HG02885 (cell line): Measurements from ENCODE around the gene BSND.
"Not testable (repeated sequence)": the region's sequence is repeated elsewhere in the genome, so short reads cannot be mapped to it uniquely, and the experiment has no call there.

Experiments used
- ATAC-seq: cut with Tn5 transposase; IDR thresholded peaks from one replicate; pipeline ENCODE4 v1.9.1; 2021; ENCODE audit warnings: mild to moderate bottlenecking; ENCODE audit not compliant: unreplicated experiment, poor library complexity

The BSND gene

DNA sequence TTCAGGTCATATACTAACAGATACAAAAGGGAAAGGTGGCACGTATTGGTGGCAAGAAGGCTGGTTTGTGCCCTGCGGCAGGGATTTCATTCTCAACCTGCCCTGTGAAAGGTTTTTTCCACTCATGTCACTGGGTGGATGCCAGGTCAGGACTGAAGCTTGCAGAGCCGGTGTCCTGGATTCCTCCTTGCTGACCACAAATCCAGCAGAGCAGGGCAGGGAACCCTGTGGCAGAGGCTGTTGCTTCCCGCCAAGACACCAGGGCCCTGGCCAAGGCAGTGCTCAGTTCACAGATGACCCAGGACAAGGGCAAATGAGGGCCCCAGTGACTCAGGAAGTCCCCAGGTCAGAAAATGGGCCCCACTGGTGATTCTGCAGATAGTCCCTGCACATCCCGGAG, 16.4 kb downstream of the BSND start:
- ATAC-seq, result no peak

DNA sequence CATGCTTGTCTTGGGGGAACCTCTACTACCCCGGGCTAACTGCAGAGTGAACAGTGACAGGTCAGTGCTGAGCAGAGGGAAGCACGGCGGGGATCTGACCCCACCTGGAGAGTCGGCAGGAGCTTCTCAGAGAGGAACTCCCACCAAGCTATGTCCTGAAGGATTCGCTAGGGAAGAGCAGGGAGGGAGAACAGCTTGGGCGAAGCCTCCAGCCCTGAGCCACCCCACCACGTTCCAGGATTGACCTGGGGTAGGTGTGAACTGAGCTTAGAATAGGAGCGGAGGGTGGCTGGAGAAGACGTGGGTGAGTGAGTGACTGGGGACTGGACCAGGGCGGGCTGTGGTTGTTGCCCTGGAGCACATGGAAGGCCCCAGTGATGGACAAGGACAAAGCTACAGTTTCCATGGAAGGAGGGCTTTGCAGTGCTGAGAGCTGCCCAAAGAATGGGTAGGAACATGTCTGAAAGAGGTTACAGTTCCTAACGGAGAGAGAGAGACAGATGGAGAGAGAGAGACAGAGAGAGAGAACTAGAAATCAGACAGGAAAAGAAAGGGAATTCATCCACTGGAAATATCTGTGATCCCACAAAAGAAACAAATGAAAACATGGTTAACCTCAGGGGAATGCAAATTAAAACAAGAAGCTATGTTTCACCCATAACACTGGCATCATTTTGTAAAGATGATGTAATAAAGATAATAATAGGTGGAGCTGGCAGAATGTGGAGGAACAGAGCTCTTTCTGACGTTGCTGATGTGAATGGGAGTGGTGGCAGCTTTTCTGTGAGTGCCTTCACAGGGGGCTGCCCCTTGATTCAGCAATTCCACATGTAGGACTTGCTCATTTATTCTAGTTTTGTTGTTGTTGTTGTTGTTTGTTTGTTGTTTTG, 17.2 kb downstream of the BSND start:
- no peak for ATAC-seq

DNA sequence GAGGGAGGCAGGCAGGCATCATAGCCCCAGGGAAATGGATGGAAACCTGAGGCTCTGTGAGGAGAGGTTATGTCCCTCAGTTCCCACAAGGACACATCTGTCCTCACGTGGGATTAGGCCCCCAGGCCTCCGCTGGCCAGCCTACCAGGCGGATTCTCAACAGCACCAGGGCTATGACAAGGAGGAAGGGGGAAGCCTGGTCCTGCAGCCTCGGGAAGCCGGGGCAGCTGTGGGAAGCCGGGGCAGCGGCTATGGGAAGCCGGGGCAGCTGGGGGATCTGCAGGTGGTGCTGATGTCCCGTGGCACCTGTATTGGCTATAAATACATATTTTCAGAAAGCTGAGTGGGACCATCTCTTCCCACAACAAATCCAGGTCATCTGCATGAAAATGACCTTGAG, 19.7 kb downstream of the BSND start:
- no peak for ATAC-seq

DNA sequence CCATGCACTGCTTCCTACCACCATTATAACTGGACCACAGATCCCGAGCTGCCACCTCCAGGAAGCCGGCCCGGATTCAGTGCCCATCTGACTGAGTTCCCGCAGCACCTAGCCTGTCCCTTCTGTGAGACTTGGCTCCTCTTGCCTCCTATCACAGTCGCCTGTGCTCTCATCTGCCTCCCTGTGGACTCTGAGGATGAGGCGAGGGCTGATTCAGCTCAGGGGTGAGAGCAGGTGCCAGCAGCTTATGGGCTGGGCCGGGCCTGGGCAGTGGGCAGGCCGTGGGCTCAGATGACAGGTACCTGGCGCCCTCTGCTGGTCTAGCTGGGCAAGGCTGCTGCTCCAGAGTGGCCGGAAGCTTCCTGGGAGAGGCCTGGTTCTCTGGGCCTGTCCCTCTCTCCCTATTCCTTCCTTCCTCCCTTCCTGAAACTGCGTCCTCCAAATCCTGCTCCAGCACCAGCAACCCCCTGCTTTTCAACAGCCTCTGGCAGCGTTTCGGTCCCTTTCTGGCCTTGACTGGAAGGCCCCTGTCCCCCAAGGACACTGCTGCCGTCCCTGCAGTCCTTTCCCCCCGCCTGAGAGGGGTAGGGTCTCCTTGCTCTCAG, 23.3 kb downstream of the BSND start:
- ATAC-seq, result peak; percentile 82

DNA sequence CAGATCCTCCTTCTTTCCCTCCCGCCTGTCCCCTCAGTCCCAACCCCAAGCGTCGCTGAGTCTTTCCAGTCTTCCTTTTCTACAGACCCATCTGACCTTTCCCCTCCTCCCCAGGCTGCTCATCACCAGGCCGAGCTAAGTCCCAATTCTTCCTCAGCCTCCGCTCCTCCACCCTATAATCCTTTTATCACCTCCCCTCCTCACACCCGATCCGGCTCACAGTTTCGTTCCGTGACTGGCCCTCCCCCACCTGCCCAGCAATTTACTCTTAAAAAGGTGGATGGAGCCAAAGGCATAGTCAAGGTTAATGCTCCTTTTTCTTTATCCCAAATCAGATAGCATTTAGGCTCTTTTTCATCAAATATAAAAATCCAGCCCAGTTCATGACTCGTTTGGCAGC, 25.4 kb downstream of the BSND start:
- ATAC-seq, result not testable (repeated sequence)

- ATAC-seq, result not testable (repeated sequence)
Measured at GRCh38 chr1:55026682-55027081, 27.9 kb downstream of the BSND start.

- ATAC-seq, result not testable (repeated sequence)
Measured at GRCh38 chr1:55031098-55031497, 32.4 kb downstream of the BSND start.

GRCh38 chr1:55033265-55033614, 34.5 kb downstream of the BSND start:
- no peak for ATAC-seq

GRCh38 chr1:55034476-55035133, 35.9 kb downstream of the BSND start:
- ATAC-seq, result no peak

DNA sequence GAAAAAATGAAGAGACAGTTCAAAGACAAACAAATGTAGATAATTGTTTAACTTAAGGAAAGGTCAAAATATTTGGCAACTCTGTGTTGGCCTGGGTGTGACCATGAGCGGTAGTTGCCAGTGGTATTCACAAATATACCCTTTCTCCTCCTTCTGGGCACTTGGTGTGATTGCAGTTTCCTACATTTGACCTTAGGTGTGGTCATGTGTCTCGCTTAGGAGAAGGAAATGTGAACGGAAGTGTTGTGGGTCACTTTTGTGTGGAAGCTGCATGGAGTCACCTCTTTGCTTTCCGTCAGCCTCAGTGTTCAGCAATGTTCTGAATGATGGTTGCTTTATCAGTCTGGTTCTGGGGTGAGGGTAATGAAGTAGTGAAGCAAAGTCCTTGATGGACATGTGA, 37.2 kb downstream of the BSND start:
- no peak for ATAC-seq

- ATAC-seq, result no peak
Measured at GRCh38 chr1:55037733-55038551, 39.2 kb downstream of the BSND start.

DNA sequence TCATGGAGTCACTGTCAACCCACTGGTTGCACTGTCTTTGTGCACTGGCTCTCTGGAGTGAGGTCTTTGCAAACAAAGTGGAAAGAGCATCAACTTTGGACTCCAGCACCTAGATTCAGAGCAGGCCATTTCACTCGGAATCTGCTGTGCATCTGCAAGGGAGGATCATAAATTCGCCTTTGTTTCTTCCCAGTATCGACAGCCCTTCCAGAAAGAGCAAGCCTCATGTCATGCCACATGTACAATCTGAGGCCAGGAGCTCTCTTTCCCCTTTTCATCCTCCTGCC, 39.8 kb downstream of the BSND start:
- ATAC-seq, result no peak

DNA sequence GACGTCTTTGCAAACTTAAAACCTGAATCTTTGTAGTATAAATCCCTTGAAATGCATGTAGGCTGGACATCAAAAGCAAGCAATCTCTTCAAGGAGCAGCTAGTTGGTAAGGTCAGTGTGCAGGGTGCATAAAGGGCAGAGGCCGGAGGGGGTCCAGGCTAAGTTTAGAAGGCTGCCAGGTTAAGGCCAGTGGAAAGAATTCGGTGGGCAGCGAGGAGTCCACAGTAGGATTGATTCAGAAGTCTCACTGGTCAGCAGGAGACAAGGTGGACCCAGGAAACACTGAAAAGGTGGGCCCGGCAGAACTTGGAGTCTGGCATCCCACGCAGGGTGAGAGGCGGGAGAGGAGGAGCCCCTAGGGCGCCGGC, 40.2 kb downstream of the BSND start:
- ATAC-seq, result no peak

DNA sequence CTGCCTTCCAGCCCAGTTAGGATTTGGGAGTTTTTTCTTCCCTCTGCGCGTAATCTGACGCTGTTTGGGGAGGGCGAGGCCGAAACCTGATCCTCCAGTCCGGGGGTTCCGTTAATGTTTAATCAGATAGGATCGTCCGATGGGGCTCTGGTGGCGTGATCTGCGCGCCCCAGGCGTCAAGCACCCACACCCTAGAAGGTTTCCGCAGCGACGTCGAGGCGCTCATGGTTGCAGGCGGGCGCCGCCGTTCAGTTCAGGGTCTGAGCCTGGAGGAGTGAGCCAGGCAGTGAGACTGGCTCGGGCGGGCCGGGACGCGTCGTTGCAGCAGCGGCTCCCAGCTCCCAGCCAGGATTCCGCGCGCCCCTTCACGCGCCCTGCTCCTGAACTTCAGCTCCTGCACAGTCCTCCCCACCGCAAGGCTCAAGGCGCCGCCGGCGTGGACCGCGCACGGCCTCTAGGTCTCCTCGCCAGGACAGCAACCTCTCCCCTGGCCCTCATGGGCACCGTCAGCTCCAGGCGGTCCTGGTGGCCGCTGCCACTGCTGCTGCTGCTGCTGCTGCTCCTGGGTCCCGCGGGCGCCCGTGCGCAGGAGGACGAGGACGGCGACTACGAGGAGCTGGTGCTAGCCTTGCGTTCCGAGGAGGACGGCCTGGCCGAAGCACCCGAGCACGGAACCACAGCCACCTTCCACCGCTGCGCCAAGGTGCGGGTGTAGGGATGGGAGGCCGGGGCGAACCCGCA, 40.8 kb downstream of the BSND start, which contains the start of gene PCSK9:
TSS of gene PCSK9 (plus strand) at position 207 of the 741 bp plus-strand sequence. CDS start at position 497, 290 bp downstream.
- no peak for ATAC-seq

DNA sequence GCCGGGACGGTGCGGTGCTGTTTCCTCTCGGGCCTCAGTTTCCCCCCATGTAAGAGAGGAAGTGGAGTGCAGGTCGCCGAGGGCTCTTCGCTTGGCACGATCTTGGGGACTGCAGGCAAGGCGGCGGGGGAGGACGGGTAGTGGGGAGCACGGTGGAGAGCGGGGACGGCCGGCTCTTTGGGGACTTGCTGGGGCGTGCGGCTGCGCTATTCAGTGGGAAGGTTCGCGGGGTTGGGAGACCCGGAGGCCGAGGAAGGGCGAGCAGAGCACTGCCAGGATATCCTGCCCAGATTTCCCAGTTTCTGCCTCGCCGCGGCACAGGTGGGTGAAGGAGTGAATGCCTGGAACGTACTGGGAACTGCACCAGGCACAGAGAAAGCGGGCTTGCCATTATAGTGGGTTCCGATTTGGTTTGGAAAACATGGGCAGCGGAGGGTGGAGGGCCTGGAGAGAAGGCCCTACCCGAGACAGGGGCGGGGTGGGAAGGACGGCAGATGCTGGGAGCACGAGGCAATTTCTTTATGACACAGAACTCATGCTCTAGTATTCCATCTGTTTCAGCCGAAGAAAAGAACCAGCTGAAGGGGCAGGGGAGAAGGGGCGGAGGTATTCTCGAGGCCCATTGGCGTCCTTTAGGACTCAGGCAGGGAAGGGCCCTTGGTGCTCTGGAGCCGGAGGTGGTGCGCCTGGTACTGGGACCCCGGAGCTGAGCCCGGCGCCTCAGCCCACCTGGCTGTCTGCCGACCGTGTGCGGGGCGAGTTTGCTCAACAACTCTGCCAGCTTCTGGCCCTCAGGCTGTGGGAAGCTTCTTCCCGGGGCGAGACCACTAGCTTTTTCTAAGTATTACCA, 41.6 kb downstream of the BSND start:
- no peak for ATAC-seq

DNA sequence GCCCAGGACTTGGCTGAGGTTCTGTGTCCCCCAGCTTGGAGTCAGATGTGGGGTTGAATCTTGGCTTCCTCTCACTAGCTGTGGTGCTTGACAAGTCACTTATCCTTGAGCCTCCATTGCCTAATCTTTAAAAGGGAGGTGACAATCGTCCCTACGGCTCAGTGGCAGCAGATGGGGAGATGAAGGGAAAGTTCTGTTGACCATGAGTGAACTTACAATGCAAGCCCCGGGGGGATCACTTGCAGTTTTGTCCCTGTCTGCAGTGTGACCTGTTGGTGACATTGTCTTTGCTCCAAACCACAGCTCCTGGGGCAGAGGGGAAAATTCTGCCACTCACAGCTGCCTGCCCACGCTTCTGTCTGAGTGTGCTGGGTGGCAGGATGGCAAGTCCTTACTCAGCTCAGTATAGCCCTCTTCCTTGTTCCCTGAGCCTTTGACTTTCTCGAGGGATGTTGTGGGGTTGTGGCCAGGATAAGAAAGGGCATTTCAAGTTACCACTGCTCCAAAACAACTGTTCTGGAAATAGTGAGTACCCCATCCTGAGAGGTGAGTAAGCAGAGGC, 42.3 kb downstream of the BSND start:
- ATAC-seq, result no peak

DNA sequence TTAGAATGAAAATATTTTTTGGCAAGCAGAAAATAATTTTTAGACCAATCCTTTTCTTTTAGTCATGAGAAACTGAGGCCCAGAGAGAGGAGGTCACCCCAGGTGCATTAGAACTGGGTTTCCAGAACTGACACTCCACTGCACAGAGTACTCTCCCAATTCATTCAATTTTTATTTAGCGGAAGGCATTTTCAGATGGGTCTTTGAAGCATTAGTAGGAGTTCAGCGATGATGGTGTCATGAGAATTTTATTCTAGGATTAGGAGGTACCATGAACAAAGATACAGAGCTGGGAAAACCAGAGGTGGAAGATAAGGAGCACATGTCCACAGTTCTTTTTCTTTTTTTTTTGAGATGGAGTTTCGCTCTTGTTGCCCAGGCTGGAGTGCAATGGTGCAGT, 42.9 kb downstream of the BSND start:
- no peak for ATAC-seq

- no peak for ATAC-seq
Measured at GRCh38 chr1:55043011-55043410, 44.3 kb downstream of the BSND start.

- ATAC-seq, result no peak
Measured at GRCh38 chr1:55043726-55044125, 45.0 kb downstream of the BSND start.
